ENCODE data around the gene PTPRK.

DNA sequence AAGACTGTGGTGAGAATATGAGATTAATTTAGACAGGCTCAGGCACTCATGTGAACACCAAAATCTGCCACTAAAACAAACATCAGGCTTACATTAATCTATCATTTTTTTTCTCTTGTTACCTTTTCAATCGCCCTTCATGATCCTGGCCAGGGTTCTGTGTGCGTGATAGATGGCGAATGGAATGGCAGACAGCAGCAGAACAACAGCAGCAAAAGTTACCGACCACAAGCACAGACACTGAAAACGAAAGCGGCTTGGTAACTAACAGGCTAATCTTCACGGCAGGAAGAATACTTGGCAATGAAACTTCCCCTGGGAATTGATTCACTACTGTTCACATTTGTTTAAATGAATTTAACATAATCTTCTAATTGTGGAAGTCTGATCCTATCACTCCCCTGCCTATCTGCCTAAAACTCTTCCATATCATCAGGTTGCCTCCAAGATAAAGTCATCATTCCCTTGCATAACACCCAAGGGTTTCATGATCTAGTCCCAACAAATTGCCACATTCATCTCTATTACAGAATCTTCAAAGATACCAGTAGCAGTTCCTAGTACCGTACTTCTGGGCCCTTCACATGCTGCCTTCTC is 28.7 kb downstream of the PTPRK start:
- TF ChIP-seq, protein P1, sequence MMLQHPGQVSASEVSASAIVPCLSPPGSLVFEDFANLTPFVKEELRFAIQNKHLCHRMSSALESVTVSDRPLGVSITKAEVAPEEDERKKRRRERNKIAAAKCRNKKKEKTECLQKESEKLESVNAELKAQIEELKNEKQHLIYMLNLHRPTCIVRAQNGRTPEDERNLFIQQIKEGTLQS (IDR thresholded peaks at IDR 0.05): no peak
- TF ChIP-seq CTCF (IDR thresholded peaks at IDR 0.05; ENCODE audit: low read depth, low read length, missing input control) (no peak), GABPA (IDR thresholded peaks at IDR 0.05 in 1 of 2, conservative IDR thresholded peaks at IDR 0.05 in 1 of 2) (no peak), EGR1 (IDR thresholded peaks at IDR 0.05; ENCODE audit: low read depth in 2 of 2) (no peak), MAX (IDR thresholded peaks at IDR 0.05) (no peak)

Measured in liver (tissue), 3 donors.